Thymus (tissue), 11 donors: Measurements from ENCODE around the gene TBC1D9B. TPM values are rescaled to one million over a fixed set of nuclear protein-coding genes. Genes with fewer than 3 reads are reported as not detected.

Source experiments
- DNase-seq, 9 donors: peaks; one replicate each; pipeline ENCODE4 v3.0.0-alpha.2; 2013; ENCODE audit warnings: low spot score in 9 of 9, low read depth in 6 of 9, missing footprints in 1 of 9
- H3K27ac ChIP-seq, 2 donors: one replicate each; pipeline ENCODE4 v1.5.1; 2013; ENCODE audit warnings: control low read depth in 1 of 2, low read depth in 1 of 2, low read length in 1 of 2, mild to moderate bottlenecking in 1 of 2, moderate library complexity in 1 of 2
- H3K27me3 ChIP-seq, 2 donors: one replicate each; pipeline ENCODE4 v1.5.1; 2013; ENCODE audit warnings: low read length in 1 of 2; ENCODE audit not compliant: control insufficient read depth in 2 of 2, insufficient read depth in 1 of 2
- H3K36me3 ChIP-seq, 2 donors: one replicate each; pipeline ENCODE4 v1.5.1; 2013; ENCODE audit warnings: low read length in 1 of 2, mild to moderate bottlenecking in 1 of 2, moderate library complexity in 1 of 2; ENCODE audit not compliant: control insufficient read depth in 2 of 2, insufficient read depth in 2 of 2
- H3K4me1 ChIP-seq, 2 donors: one replicate each; pipeline ENCODE4 v1.5.1; 2013; ENCODE audit warnings: low read length in 2 of 2; ENCODE audit not compliant: control insufficient read depth in 2 of 2, insufficient read depth in 2 of 2
- H3K4me3 ChIP-seq, 2 donors: one replicate each; pipeline ENCODE4 v1.5.1; 2013; ENCODE audit warnings: low read length in 2 of 2, control low read depth in 1 of 2, mild to moderate bottlenecking in 1 of 2
- H3K9me3 ChIP-seq, 2 donors: one replicate each; pipeline ENCODE4 v1.5.1; 2013; ENCODE audit warnings: low read length in 1 of 2, mild to moderate bottlenecking in 1 of 2; ENCODE audit not compliant: control insufficient read depth in 2 of 2, insufficient read depth in 1 of 2
- WGBS: extraction: QIAGEN DNeasy Blood & Tissue Kit; methylation state at CpG from one replicate; pipeline ENCODE4 v1.1.7; 2013; 5-methylcytosine and 5-hydroxymethylcytosine counted together
- polyA plus RNA-seq: library from polyadenylated mRNA; stranded (reverse); fragments of 200-250 nt; gene quantifications from one replicate; pipeline ENCODE4 v1.2.3, GENCODE V29; 2013
- total RNA-seq: library from RNA; stranded (reverse); fragments of 120-200 nt; gene quantifications from one replicate; pipeline ENCODE4 v1.2.4, GENCODE V29; 2013
- donor health status: healthy.

Gene TBC1D9B
- total and polyA plus RNA-seq, 2 donors = 13.9 to 69.4 TPM

GRCh38 chr5:179862296-179862695 is 45.4 kb downstream of the TBC1D9B start:
- Histone ChIP-seq H3K36me3 (peaks cover 37% of the 10 kb centered on the region in 2 donors), H3K27me3 (peaks cover 0 to 12% of the 10 kb centered on the region in 2 donors), H3K4me3 (no peak overlapping the region), H3K27ac (no peak overlapping the region), H3K9me3 (no peaks in the 10 kb centered on the region), H3K4me1 (peaks cover 3 to 7% of the 10 kb centered on the region in 2 donors)
- 99% methylated on average over 2 of the region's 2 CpGs for WGBS
- no peak for DNase-seq

- peaks cover 3 to 7% of the 10 kb centered on the region in 2 donors for H3K4me1 ChIP-seq
- 90% methylated on average over 11 of the region's 11 CpGs for WGBS
- no peak overlapping the region for H3K4me3 ChIP-seq
- H3K36me3 ChIP-seq = peaks cover 23 to 26% of the 10 kb centered on the region in 2 donors
- no peak overlapping the region for H3K27ac ChIP-seq
- no peak for DNase-seq
- H3K27me3 ChIP-seq = peaks cover 0 to 12% of the 10 kb centered on the region in 2 donors
- H3K9me3 ChIP-seq = no peaks in the 10 kb centered on the region
These were observed 47.4 kb downstream of the TBC1D9B start for GRCh38 chr5:179860301-179860700.

- H3K4me1 ChIP-seq = peaks cover 3 to 7% of the 10 kb centered on the region in 2 donors
- no peaks in the 10 kb centered on the region for H3K9me3 ChIP-seq
- under 1% methylated on average over 90 of the region's 90 CpGs for WGBS
These were observed 48.9 kb downstream of the TBC1D9B start, which contains the start of gene MRNIP for GRCh38 chr5:179858586-179859427. MRNIP (minus strand) TSS chr5:179858817; CDS start chr5:179858796, 21 bp downstream.

GRCh38 chr5:179858241-179858585 is 49.5 kb downstream of the TBC1D9B start:
- peak in 8 of 9 donors; percentile 15 to 71 (median 40) for DNase-seq

More at GRCh38 chr5:179858586-179859427, 48.9 kb downstream of the TBC1D9B start, which contains the start of gene MRNIP:
- Histone ChIP-seq H3K27me3 (peaks cover 0 to 12% of the 10 kb centered on the region in 2 donors), H3K4me3 (peak within 1 kb of the TSS; percentile 64 to 79), H3K27ac (peak within 1 kb of the TSS; percentile 67 to 82), H3K36me3 (peaks cover 14% of the 10 kb centered on the region in 2 donors)
- peak; percentile 64 to 93 (median 79) for DNase-seq

GRCh38 chr5:179854356-179854755 is 53.3 kb downstream of the TBC1D9B start:
- no peak overlapping the region for H3K27ac ChIP-seq
- H3K9me3 ChIP-seq = no peaks in the 10 kb centered on the region
- no peak for DNase-seq
- 97% methylated on average over 8 of the region's 8 CpGs for WGBS
- H3K36me3 ChIP-seq = peaks cover 16% of the 10 kb centered on the region in 2 donors
- H3K4me1 ChIP-seq = peaks cover 3 to 5% of the 10 kb centered on the region in 2 donors
- no peak overlapping the region for H3K4me3 ChIP-seq
- peaks cover 0 to 5% of the 10 kb centered on the region in 2 donors for H3K27me3 ChIP-seq

More at GRCh38 chr5:179858241-179858585, 49.5 kb downstream of the TBC1D9B start:
- Histone ChIP-seq H3K36me3 (peaks cover 8% of the 10 kb centered on the region in 2 donors), H3K9me3 (no peaks in the 10 kb centered on the region), H3K4me1 (peaks cover 3 to 7% of the 10 kb centered on the region in 2 donors), H3K27me3 (peaks cover 0 to 12% of the 10 kb centered on the region in 2 donors), H3K27ac (peak overlapping the region; percentile 66 to 82), H3K4me3 (peak overlapping the region; percentile 64 to 79)
- 0% methylated on average over 32 of the region's 32 CpGs for WGBS

- Histone ChIP-seq H3K4me3 (no peak overlapping the region), H3K9me3 (no peaks in the 10 kb centered on the region), H3K27ac (no peak overlapping the region), H3K4me1 (peaks cover 0 to 3% of the 10 kb centered on the region in 2 donors), H3K27me3 (no peaks in the 10 kb centered on the region), H3K36me3 (peaks cover 16% of the 10 kb centered on the region in 2 donors)
- WGBS = 95% methylated on average over 8 of the region's 8 CpGs
- peak in 1 of 9 donors; percentile 14 for DNase-seq
These were observed 54.6 kb downstream of the TBC1D9B start for GRCh38 chr5:179852993-179853547.

GRCh38 chr5:179841621-179842020 is 66.1 kb downstream of the TBC1D9B start:
- no peak for DNase-seq
- Histone ChIP-seq H3K4me1 (peaks cover 0 to 3% of the 10 kb centered on the region in 2 donors), H3K27ac (no peak overlapping the region), H3K36me3 (peaks cover 29 to 30% of the 10 kb centered on the region in 2 donors), H3K4me3 (no peak overlapping the region), H3K27me3 (no peaks in the 10 kb centered on the region), H3K9me3 (no peaks in the 10 kb centered on the region)
- WGBS = 96% methylated on average over 9 of the region's 9 CpGs

GRCh38 chr5:179840766-179841165 is 66.9 kb downstream of the TBC1D9B start:
- no peak overlapping the region for H3K4me3 ChIP-seq
- H3K27ac ChIP-seq = peak overlapping the region in 1 of 2 donors; percentile 27
- H3K27me3 ChIP-seq = no peaks in the 10 kb centered on the region
- peaks cover 0 to 5% of the 10 kb centered on the region in 2 donors for H3K4me1 ChIP-seq
- no peak for DNase-seq
- H3K36me3 ChIP-seq = peaks cover 35% of the 10 kb centered on the region in 2 donors
- no peaks in the 10 kb centered on the region for H3K9me3 ChIP-seq
- 97% methylated on average over 17 of the region's 17 CpGs for WGBS

- H3K27me3 ChIP-seq = no peaks in the 10 kb centered on the region
- 98% methylated on average over 11 of the region's 11 CpGs for WGBS
- peaks cover 35% of the 10 kb centered on the region in 2 donors for H3K36me3 ChIP-seq
- no peaks in the 10 kb centered on the region for H3K9me3 ChIP-seq
- no peak overlapping the region for H3K27ac ChIP-seq
- DNase-seq = no peak
- H3K4me1 ChIP-seq = peaks cover 0 to 5% of the 10 kb centered on the region in 2 donors
- H3K4me3 ChIP-seq = no peak overlapping the region
These were observed 67.4 kb downstream of the TBC1D9B start for GRCh38 chr5:179840321-179840720.
